ENCODE results near the gene PSD4. TPM values are rescaled to one million over a fixed set of nuclear protein-coding genes. Genes with fewer than 3 reads are reported as not detected.

The PSD4 gene
- total RNA-seq, 1 experiment from 2014 or later, result 12.6 TPM

DNA sequence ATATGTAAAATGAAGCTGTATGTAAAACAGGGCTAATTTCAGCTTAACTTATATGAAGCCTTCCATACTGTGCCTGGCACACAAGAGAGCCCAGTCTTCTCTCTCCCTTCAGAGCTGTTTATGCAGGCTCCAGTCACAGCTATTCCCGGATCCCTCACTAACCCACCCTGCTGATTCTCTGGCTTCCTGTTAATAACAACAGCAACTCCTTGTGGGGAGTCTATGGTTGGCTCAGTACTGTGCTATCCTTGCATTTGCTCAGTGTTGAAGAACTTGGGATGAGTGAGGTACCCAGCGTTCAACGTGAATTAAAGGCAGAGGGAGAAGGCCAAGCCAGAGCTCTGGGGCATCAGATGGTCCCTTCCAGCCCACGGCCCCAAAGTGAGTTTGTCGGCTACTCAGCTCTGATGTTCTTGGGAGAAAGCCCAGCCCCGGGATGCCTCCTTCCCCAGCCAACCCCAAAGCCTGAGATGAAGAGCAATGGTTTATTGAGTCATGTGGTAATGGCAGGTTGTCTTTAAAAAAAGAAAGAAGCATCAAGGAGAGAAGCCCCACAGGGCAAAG lies 43.2 kb downstream of the PSD4 start:
- H3K36me3 ChIP-seq (ENCODE audit: control insufficient read depth in 1 of 2, insufficient read depth in 2 of 2, low read length in 2 of 2), result no peaks in the 10 kb centered on the region
- peaks cover 34 to 40% of the 10 kb centered on the region in 2 experiments for H3K4me1 ChIP-seq (ENCODE audit: control insufficient read depth in 1 of 2, insufficient read depth in 2 of 2, low read length in 2 of 2)
- no peaks in the 10 kb centered on the region for H3K27me3 ChIP-seq (ENCODE audit: insufficient read depth, low read length)
- H3K4me3 ChIP-seq (replicated peaks in 1 of 2; ENCODE audit: low read depth in 1 of 2, low read length in 2 of 2), result no peak overlapping the region
- intact Hi-C loops (cut with micrococcal nuclease), result no loop called here
- H2AFZ ChIP-seq (ENCODE audit: low read depth, low read length, poor library complexity, severe bottlenecking), result no peak overlapping the region
- no peak for DNase-seq (ENCODE audit: low read depth, low spot score)
- H3K27ac ChIP-seq (ENCODE audit: low read depth, low read length), result peak overlapping the region; percentile 44; the same call in 1 of the 2 replicates
- no peak overlapping the region for H3K9ac ChIP-seq (ENCODE audit: low read length)
- H3K79me2 ChIP-seq (ENCODE audit: insufficient read depth, low read length), result no peaks in the 10 kb centered on the region
- CTCF ChIA-PET, result interaction anchor here (0.9 to 1.7 kb wide), 2 partner anchors 13 to 18 kb away, joined by 3 to 4 read pairs; no protein-coding TSS in a partner anchor
- TF ChIP-seq CBX3 (IDR thresholded peaks at IDR 0.05; ENCODE audit: low read depth), result no peak
- ATAC-seq, result no peak
- POLR2A ChIA-PET, result interaction anchor here (0.9 to 1.4 kb wide), 2 partner anchors 13 to 19 kb away, joined by 4 read pairs; no protein-coding TSS in a partner anchor
- H4K20me1 ChIP-seq (ENCODE audit: insufficient read depth), result no peaks in the 10 kb centered on the region
- no peaks in the 10 kb centered on the region for H3K9me3 ChIP-seq (ENCODE audit: control insufficient read depth in 1 of 2, insufficient read depth in 1 of 2, low read depth in 1 of 2, low read length in 2 of 2)
- RAD21 ChIA-PET (ENCODE audit: low non-redundant PET in 1 of 2, low total read pairs in 2 of 2, uncharacterized antibody in 2 of 2, unreplicated experiment in 2 of 2), result no interaction called here
- H3K9me2 ChIP-seq (ENCODE audit: insufficient read depth), result no peaks in the 10 kb centered on the region
- BruUV-seq (replicated peaks), result no TSS peak
- no peak overlapping the region for H3K4me2 ChIP-seq (ENCODE audit: low read length)

DNA sequence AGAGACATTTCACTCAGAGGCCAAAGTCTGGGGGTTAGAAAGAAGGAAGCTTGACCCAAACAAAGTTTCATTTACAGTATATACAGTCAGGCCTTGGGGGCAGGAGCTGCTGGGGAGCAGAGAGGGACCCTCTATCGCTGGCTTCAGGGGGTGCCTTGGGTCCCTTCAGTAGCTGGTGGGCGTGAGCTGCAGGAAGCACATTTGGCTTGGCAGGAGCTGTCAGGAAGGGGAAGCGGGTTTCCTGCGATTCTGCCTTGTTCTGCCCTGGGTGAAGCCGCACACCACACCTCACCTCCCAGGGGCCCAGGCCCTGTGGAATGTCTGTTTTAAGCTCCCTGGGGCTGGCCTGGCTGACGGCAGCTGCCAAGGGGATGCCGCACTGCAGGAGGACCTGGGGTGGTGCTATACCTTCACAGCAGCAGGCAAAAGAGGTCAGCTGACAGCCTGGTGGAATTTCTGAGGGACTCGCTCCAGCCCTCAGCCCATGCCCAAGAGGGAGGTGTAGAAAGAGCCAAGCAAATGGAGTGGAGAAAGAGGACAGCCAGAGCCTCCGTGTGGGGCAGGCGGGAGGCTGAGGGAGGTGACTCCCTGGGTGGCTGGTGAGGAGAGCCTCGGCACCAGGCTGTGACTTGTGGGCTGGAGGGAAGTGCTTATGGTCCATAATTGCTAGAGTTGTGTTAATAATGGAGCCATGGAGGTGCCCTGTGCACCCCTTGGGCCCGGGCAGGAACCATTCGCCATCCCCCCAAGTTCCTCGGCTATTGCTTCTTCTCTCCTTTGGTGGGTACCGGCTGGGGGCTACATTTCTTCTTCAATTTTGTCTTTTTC lies 43.9 kb downstream of the PSD4 start:
- Histone ChIP-seq H4K20me1 (ENCODE audit: insufficient read depth) (no peaks in the 10 kb centered on the region), H3K27me3 (ENCODE audit: insufficient read depth, low read length) (no peaks in the 10 kb centered on the region), H3K9me2 (ENCODE audit: insufficient read depth) (no peaks in the 10 kb centered on the region), H3K36me3 (ENCODE audit: control insufficient read depth in 1 of 2, insufficient read depth in 2 of 2, low read length in 2 of 2) (no peaks in the 10 kb centered on the region), H3K9me3 (ENCODE audit: control insufficient read depth in 1 of 2, insufficient read depth in 1 of 2, low read depth in 1 of 2, low read length in 2 of 2) (no peaks in the 10 kb centered on the region), H3K4me3 (replicated peaks in 1 of 2; ENCODE audit: low read depth in 1 of 2, low read length in 2 of 2) (no peak overlapping the region), H3K79me2 (ENCODE audit: insufficient read depth, low read length) (no peaks in the 10 kb centered on the region), H3K4me2 (ENCODE audit: low read length) (peak overlapping the region; percentile 64; the same call in 1 of the 2 replicates), H2AFZ (ENCODE audit: low read depth, low read length, poor library complexity, severe bottlenecking) (no peak overlapping the region), H3K4me1 (ENCODE audit: control insufficient read depth in 1 of 2, insufficient read depth in 2 of 2, low read length in 2 of 2) (peaks cover 31 to 37% of the 10 kb centered on the region in 2 experiments), H3K27ac (ENCODE audit: low read depth, low read length) (peak overlapping the region; percentile 44; the same call in 1 of the 2 replicates), H3K9ac (ENCODE audit: low read length) (no peak overlapping the region)
- ChIA-PET RAD21 (ENCODE audit: low non-redundant PET in 1 of 2, low total read pairs in 2 of 2, uncharacterized antibody in 2 of 2, unreplicated experiment in 2 of 2) (no interaction called here), POLR2A (interaction anchor here (0.9 to 1.4 kb wide), 2 partner anchors 14 to 18 kb away, joined by 4 read pairs; no protein-coding TSS in a partner anchor), CTCF (interaction anchor here (1.7 kb wide), 1 partner anchor 19 kb away, joined by 4 read pairs; no protein-coding TSS in a partner anchor)
- ATAC-seq (no peak), DNase-seq (ENCODE audit: low read depth, low spot score) (no peak)
- no TSS peak for BruUV-seq (replicated peaks)
- TF ChIP-seq POLR2A (IDR thresholded peaks at IDR 0.05; ENCODE audit: borderline replicate concordance, extremely low read depth, insufficient read depth, insufficient read length) (no peak), POLR2AphosphoS5 (IDR thresholded peaks at IDR 0.05; ENCODE audit: low read depth, low read length) (no peak), ZNF274 (IDR thresholded peaks at IDR 0.05; ENCODE audit: low read depth, low read length) (no peak), ELF1 (IDR thresholded peaks at IDR 0.05; ENCODE audit: borderline replicate concordance, low read depth) (no peak)
- TF ChIP-seq, protein P1, sequence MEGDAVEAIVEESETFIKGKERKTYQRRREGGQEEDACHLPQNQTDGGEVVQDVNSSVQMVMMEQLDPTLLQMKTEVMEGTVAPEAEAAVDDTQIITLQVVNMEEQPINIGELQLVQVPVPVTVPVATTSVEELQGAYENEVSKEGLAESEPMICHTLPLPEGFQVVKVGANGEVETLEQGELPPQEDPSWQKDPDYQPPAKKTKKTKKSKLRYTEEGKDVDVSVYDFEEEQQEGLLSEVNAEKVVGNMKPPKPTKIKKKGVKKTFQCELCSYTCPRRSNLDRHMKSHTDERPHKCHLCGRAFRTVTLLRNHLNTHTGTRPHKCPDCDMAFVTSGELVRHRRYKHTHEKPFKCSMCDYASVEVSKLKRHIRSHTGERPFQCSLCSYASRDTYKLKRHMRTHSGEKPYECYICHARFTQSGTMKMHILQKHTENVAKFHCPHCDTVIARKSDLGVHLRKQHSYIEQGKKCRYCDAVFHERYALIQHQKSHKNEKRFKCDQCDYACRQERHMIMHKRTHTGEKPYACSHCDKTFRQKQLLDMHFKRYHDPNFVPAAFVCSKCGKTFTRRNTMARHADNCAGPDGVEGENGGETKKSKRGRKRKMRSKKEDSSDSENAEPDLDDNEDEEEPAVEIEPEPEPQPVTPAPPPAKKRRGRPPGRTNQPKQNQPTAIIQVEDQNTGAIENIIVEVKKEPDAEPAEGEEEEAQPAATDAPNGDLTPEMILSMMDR (IDR thresholded peaks at IDR 0.05 in 2 of 3, conservative IDR thresholded peaks at IDR 0.05 in 1 of 3; ENCODE audit: borderline replicate concordance in 1 of 3, insufficient read depth in 1 of 3, low read depth in 2 of 3, low read length in 2 of 3), result no peak
- TF ChIP-seq, protein P2, sequence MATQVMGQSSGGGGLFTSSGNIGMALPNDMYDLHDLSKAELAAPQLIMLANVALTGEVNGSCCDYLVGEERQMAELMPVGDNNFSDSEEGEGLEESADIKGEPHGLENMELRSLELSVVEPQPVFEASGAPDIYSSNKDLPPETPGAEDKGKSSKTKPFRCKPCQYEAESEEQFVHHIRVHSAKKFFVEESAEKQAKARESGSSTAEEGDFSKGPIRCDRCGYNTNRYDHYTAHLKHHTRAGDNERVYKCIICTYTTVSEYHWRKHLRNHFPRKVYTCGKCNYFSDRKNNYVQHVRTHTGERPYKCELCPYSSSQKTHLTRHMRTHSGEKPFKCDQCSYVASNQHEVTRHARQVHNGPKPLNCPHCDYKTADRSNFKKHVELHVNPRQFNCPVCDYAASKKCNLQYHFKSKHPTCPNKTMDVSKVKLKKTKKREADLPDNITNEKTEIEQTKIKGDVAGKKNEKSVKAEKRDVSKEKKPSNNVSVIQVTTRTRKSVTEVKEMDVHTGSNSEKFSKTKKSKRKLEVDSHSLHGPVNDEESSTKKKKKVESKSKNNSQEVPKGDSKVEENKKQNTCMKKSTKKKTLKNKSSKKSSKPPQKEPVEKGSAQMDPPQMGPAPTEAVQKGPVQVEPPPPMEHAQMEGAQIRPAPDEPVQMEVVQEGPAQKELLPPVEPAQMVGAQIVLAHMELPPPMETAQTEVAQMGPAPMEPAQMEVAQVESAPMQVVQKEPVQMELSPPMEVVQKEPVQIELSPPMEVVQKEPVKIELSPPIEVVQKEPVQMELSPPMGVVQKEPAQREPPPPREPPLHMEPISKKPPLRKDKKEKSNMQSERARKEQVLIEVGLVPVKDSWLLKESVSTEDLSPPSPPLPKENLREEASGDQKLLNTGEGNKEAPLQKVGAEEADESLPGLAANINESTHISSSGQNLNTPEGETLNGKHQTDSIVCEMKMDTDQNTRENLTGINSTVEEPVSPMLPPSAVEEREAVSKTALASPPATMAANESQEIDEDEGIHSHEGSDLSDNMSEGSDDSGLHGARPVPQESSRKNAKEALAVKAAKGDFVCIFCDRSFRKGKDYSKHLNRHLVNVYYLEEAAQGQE (IDR thresholded peaks at IDR 0.05; ENCODE audit: low read depth), result no peak
- intact Hi-C loops (cut with micrococcal nuclease), result no loop called here

All from HCT116 (cell line).